GM21360 (cell line): Measurements from ENCODE around the gene DCTN3.

Source experiments
- ATAC-seq: cut with Tn5 transposase; IDR thresholded peaks from one replicate; pipeline ENCODE4 v1.9.1; 2021; ENCODE audit warnings: mild to moderate bottlenecking, moderate library complexity; ENCODE audit not compliant: unreplicated experiment

DCTN3 gene

GRCh38 chr9:34591248-34591916 lies 28.9 kb downstream of the DCTN3 start:
- no peak for ATAC-seq

- ATAC-seq: no peak
These were observed 29.7 kb downstream of the DCTN3 start for GRCh38 chr9:34590381-34591247.

- no peak for ATAC-seq
These were observed 30.5 kb downstream of the DCTN3 start, which contains the start of gene CNTFR for GRCh38 chr9:34589636-34590380. TSS of gene CNTFR (minus strand) at chr9:34589724. CDS start at chr9:34568981, 20,743 bp downstream.

GRCh38 chr9:34588671-34589635 lies 31.3 kb downstream of the DCTN3 start:
- no peak for ATAC-seq

- no peak for ATAC-seq
These were observed 33.0 kb downstream of the DCTN3 start for GRCh38 chr9:34587271-34587670.

GRCh38 chr9:34585946-34586669 lies 34.2 kb downstream of the DCTN3 start:
- no peak for ATAC-seq

GRCh38 chr9:34584970-34585369 lies 35.3 kb downstream of the DCTN3 start:
- ATAC-seq: no peak

GRCh38 chr9:34582787-34583186 lies 37.5 kb downstream of the DCTN3 start:
- ATAC-seq: no peak

- ATAC-seq: no peak
These were observed 39.0 kb downstream of the DCTN3 start for GRCh38 chr9:34581318-34581717.

GRCh38 chr9:34580358-34580757 lies 39.9 kb downstream of the DCTN3 start:
- no peak for ATAC-seq

GRCh38 chr9:34579808-34580163 lies 40.5 kb downstream of the DCTN3 start:
- no peak for ATAC-seq

- ATAC-seq: no peak
These were observed 41.0 kb downstream of the DCTN3 start for GRCh38 chr9:34579104-34579807.

GRCh38 chr9:34578241-34579103 lies 41.8 kb downstream of the DCTN3 start:
- no peak for ATAC-seq

GRCh38 chr9:34577400-34578240 lies 42.7 kb downstream of the DCTN3 start:
- ATAC-seq: no peak

GRCh38 chr9:34576597-34577399 lies 43.5 kb downstream of the DCTN3 start:
- ATAC-seq: no peak

GRCh38 chr9:34575862-34576596 lies 44.3 kb downstream of the DCTN3 start:
- no peak for ATAC-seq
